Uterus (tissue), 2 donors: ENCODE data around the gene LRBA.

Source experiments
- POLR2A ChIP-seq, 2 donors: fragments of 450-650 bp; IDR thresholded peaks; one replicate each; pipeline ENCODE4 v1.6.1; 2016; ENCODE audit warnings: antibody characterized with exemption in 2 of 2, mild to moderate bottlenecking in 1 of 2, moderate library complexity in 1 of 2
- TF ChIP-seq, protein P1 (sequence below), 4 experiments: fragments of 200-600 bp in 2 of 4; fragments of 450-650 bp in 2 of 4; sonication (generic) in 2 of 4; IDR thresholded peaks; one replicate each; pipeline ENCODE4 v1.5.1; 2016 to 2019; ENCODE audit warnings: antibody characterized with exemption in 4 of 4, mild to moderate bottlenecking in 2 of 4, moderate library complexity in 1 of 4

DNA sequence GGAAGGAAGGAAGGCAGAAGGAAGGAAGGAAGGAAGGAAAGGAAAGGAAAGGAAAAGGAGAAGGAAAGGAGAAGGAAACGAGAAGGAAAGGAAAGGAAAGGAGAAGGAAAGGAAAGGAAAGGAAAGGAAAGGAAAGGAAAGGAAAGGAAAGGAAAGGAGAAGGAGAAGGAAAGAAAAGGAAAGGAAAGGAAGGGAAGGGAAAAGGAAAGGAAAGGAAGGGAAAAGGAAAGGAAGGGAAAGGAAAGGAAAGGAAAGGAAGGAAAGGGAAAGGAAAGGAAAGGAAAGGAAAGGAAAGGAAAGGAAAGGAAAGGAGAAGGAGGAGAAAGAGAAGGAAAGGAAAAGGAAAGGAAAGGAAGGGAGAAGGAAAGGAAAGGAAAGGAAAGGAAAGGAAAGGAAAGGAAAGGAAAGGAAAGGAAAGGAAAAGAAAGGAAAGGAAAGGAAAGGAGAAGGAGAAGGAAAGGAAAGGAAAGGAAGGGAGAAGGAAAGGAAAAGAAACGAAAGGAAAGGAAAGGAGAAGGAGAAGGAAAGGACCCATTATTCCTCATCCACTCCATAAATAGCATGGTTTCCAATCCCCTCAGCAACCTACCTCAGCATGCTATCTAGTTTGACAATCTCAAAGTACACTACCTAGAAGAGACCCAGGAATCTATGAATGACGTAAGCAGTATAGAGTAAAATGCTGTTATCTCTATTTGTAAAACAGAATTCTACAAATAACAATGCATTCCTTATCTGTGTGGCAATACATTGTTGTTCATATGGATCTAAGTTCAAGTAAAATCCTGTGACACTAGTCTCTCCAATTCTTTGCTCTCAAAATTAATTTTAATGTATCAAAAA is 209.7 kb downstream of the LRBA start:
- TF ChIP-seq, protein P1, sequence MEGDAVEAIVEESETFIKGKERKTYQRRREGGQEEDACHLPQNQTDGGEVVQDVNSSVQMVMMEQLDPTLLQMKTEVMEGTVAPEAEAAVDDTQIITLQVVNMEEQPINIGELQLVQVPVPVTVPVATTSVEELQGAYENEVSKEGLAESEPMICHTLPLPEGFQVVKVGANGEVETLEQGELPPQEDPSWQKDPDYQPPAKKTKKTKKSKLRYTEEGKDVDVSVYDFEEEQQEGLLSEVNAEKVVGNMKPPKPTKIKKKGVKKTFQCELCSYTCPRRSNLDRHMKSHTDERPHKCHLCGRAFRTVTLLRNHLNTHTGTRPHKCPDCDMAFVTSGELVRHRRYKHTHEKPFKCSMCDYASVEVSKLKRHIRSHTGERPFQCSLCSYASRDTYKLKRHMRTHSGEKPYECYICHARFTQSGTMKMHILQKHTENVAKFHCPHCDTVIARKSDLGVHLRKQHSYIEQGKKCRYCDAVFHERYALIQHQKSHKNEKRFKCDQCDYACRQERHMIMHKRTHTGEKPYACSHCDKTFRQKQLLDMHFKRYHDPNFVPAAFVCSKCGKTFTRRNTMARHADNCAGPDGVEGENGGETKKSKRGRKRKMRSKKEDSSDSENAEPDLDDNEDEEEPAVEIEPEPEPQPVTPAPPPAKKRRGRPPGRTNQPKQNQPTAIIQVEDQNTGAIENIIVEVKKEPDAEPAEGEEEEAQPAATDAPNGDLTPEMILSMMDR (IDR thresholded peaks at IDR 0.05): no peak
- no peak for TF ChIP-seq POLR2A (IDR thresholded peaks at IDR 0.05)
